Lung microvascular endothelial cell (primary cell): ENCODE data around the gene NEIL3. TPM values are rescaled to one million over a fixed set of nuclear protein-coding genes. Genes with fewer than 3 reads are reported as not detected.
A peak's percentile ranks its signal among the peaks of the same experiment; 100 is the strongest.
"Not testable (repeated sequence)": the region's sequence is repeated elsewhere in the genome, so short reads cannot be mapped to it uniquely, and the experiment has no call there.

Experiments
- DNase-seq, 2 donors: peaks; one replicate each; pipeline versions ENCODE4 v3.0.0 to v3.0.0-alpha.2; 2010; ENCODE audit warnings: low read depth in 2 of 2
- total RNA-seq: library from RNA; depleted of rRNA; stranded (reverse); fragments of >200 nt; gene quantifications from 2 replicates; pipeline ENCODE4 v1.2.1, GENCODE V29; 2014

Gene NEIL3
- total RNA-seq, 1 donor from 2014 or later, result 1.2 TPM

GRCh38 chr4:177301126-177301639, 8.5 kb upstream of the NEIL3 start:
- no peak for DNase-seq

GRCh38 chr4:177302371-177303100, 7.1 kb upstream of the NEIL3 start:
- no peak for DNase-seq

- DNase-seq, result no peak
Observed at GRCh38 chr4:177304094-177304493, 5.6 kb upstream of the NEIL3 start.

- not testable (repeated sequence) for DNase-seq
Observed at GRCh38 chr4:177304864-177305263, 4.8 kb upstream of the NEIL3 start.

- no peak for DNase-seq
Observed at GRCh38 chr4:177308125-177308524, 1.5 kb upstream of the NEIL3 start.

GRCh38 chr4:177308847-177309521, 690 bp upstream of the NEIL3 start:
- DNase-seq, result no peak

- no peak for DNase-seq
Observed at GRCh38 chr4:177311589-177311988, 1.9 kb downstream of the NEIL3 start.

GRCh38 chr4:177313263-177313662, 3.6 kb downstream of the NEIL3 start:
- DNase-seq, result no peak

- DNase-seq, result peak; percentile 11 to 17
Observed at GRCh38 chr4:177315767-177316464, 6.2 kb downstream of the NEIL3 start.

GRCh38 chr4:177320721-177321120, 11.0 kb downstream of the NEIL3 start:
- DNase-seq, result no peak

- no peak for DNase-seq
Observed at GRCh38 chr4:177321647-177322046, 12.0 kb downstream of the NEIL3 start.

GRCh38 chr4:177322266-177322665, 12.6 kb downstream of the NEIL3 start:
- peak; percentile 47 to 60 for DNase-seq

GRCh38 chr4:177322881-177323280, 13.2 kb downstream of the NEIL3 start:
- peak; percentile 68 to 92 for DNase-seq

GRCh38 chr4:177323416-177323815, 13.7 kb downstream of the NEIL3 start:
- peak; percentile 7 to 55 for DNase-seq

- DNase-seq, result no peak
Observed at GRCh38 chr4:177332119-177332518, 22.4 kb downstream of the NEIL3 start.

GRCh38 chr4:177339477-177340374, 30.1 kb downstream of the NEIL3 start:
- DNase-seq, result peak; percentile 45 to 56

- no peak for DNase-seq
Observed at GRCh38 chr4:177348348-177348747, 38.7 kb downstream of the NEIL3 start.

- no peak for DNase-seq
Observed at GRCh38 chr4:177349191-177349590, 39.5 kb downstream of the NEIL3 start.

GRCh38 chr4:177351622-177352244, 42.1 kb downstream of the NEIL3 start:
- no peak for DNase-seq

GRCh38 chr4:177356206-177356605, 46.5 kb downstream of the NEIL3 start:
- DNase-seq, result no peak

- DNase-seq, result no peak
Observed at GRCh38 chr4:177356921-177357320, 47.2 kb downstream of the NEIL3 start.
